Measurements from ENCODE around the gene REN. TPM values are rescaled to one million over a fixed set of nuclear protein-coding genes. Genes with fewer than 3 reads are reported as not detected.

Gene REN
- total RNA-seq, 4 donors from 2014 or later = 0.38 to 0.99 TPM; not detected in 2

DNA sequence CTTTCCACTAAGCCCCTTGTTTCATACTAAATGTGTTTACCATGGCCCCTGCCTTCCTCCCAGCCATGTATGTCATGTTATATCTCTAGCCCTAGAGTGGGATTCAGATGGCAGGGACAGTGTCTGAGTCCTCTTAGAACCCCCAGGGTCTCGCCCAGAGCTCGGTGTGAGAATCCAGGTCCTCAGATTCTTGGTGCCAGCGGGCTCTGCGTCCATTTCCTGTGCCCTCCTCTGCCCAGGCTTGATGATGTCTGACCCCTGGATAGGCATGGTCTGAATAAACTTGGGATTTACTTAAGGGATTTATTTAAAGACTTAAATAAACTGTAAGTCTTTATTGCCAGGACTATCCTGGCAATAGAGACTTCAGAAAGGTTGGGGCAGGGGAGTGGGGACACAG is 36.3 kb upstream of the REN start:
- DNase-seq = no peak
- H3K27me3 ChIP-seq = peaks cover 0 to 76% (median 0%) of the 10 kb centered on the region in 4 donors
- peaks cover 0 to 15% (median 0%) of the 10 kb centered on the region in 3 donors for H3K4me1 ChIP-seq
- H3K36me3 ChIP-seq = no peaks in the 10 kb centered on the region
- intact Hi-C loops (cut with DNase I) = no loop called here
- no peaks in the 10 kb centered on the region for H3K9me3 ChIP-seq
- no peak overlapping the region for H3K4me3 ChIP-seq
- no peak overlapping the region for H3K27ac ChIP-seq
- TF ChIP-seq POLR2A (IDR thresholded peaks at IDR 0.05) (no peak), CTCF (IDR thresholded peaks at IDR 0.05) (no peak)
- 74 to 80% methylated on average over 4 of the region's 4 CpGs for WGBS, 2 donors

DNA sequence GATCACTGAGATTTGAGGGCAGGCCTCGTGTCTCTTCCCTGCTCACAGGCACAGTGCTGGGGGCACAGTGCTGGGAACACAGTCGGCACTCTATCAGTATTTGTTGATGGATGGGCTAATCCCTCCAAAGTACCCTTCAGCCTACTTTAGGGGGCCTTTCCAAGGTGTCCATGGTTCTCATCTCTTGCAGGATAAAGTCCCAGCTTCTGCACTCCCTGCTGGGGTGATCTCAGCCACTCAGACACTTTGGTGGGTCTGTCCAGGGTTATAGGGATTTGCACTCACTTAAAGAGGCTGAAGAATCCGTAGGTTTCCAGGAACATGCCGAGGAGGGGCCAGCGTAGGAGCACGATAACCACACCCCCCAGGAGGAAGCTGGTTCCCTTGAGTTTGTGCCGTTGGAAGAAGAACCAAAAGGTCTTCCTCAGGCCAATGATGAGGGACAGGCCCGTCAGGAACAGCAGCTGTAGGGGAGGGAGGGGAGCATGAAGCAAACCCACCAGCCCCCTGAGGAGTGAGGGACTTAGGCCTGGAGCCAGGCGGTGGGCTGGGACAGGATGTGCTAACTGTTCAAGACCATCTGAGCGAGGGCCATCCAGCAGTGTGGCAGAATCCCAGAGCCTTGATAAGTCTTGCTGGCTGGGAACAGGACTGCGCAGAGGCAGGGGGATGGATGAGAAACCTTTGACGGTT is 35.4 kb upstream of the REN start:
- 76 to 90% methylated on average over 5 to 7 of the region's 12 CpGs for WGBS, 2 donors
- H3K27me3 ChIP-seq = peaks cover 0 to 76% (median 0%) of the 10 kb centered on the region in 4 donors
- no peak overlapping the region for H3K27ac ChIP-seq
- H3K4me3 ChIP-seq = no peak overlapping the region
- H3K9me3 ChIP-seq = no peaks in the 10 kb centered on the region
- intact Hi-C loops (cut with DNase I) = no loop called here
- no peak for DNase-seq
- H3K36me3 ChIP-seq = no peaks in the 10 kb centered on the region
- peaks cover 0 to 10% (median 0%) of the 10 kb centered on the region in 3 donors for H3K4me1 ChIP-seq
- TF ChIP-seq CTCF (IDR thresholded peaks at IDR 0.05) (no peak), POLR2A (IDR thresholded peaks at IDR 0.05) (no peak)

DNA sequence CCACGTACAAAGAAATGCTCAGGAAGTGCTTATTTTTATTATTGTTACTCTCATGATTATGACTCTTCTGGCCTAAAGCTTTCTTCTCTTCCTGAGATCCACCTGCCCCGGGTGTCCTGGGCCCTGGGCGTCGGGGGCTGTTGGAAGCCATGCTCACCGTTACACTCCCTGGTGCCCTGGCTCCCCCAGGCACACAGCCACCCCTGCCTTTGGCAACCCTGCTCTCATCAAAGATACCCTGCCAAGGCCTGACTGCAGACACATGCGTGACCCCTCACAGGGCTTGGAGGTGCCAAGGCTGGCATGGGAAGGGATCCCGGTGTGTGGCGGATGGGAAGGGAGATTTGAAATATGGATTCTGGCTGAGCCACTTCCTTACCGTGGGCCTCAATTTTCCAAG is 33.4 kb upstream of the REN start:
- H3K27me3 ChIP-seq = peaks cover 0 to 77% (median 0%) of the 10 kb centered on the region in 4 donors

DNA sequence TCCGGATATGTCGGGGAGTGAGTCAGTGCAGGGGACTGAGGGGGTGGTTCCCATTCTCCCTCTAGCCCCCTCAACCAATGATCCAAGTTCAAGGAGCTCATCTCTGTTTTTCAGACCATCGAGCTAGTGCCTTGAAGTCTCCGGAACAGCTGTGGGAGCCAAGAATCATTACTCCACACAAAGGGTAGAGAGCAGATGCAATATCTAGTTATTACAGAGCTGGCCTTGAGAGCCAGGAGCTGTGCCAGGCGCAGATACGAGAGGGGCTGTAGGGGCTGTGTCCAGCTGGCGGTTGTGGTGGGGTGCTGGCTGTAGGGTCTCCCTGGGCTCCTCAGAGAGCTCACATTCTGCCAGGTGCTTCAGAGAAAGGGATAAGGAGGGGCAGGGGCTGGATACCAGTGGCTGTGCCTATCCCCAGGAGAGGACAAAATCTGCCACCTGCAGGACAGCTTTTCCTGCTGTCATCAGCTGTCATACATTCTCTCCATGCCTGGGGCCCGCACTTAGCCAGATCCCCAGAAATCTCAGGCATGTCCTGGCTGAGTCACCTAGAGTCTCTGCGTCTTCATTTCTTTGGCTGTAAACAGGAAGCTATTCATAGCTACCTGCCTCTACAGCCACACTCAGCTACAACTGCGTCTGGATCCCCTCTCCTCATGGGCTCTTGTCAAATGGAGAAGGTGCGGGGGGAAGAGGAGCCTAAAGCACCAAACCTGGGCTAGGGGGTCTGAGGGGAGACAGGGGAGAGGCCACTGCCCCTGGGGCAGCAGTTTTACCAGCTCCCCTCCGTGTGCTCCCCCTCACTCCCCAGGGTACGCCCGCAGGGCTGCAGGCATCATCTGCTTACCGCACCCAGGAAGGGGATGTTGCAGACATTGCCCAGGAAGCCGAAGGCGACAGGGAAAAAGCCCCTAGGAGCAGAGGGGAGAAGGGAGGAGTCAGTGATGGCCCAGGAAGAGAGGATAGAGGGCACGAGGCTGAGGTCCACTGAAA is 32.5 kb upstream of the REN start:
- 46 to 56% methylated on average over 5 to 8 of the region's 18 CpGs for WGBS, 2 donors
- Histone ChIP-seq H3K27me3 (peaks cover 0 to 82% (median 0%) of the 10 kb centered on the region in 4 donors), H3K9me3 (no peaks in the 10 kb centered on the region), H3K4me1 (peaks cover 0 to 10% (median 0%) of the 10 kb centered on the region in 3 donors), H3K4me3 (no peak overlapping the region), H3K27ac (no peak overlapping the region), H3K36me3 (no peaks in the 10 kb centered on the region)
- TF ChIP-seq CTCF (IDR thresholded peaks at IDR 0.05) = peak in 1 of 6 experiments; percentile 30
- TF ChIP-seq POLR2A (IDR thresholded peaks at IDR 0.05) = no peak
- no peak for DNase-seq
- intact Hi-C loops (cut with DNase I) = no loop called here

More for the DNA sequence above, 33.4 kb upstream of the REN start:
- H3K27ac ChIP-seq = no peak overlapping the region
- intact Hi-C loops (cut with DNase I) = no loop called here
- H3K4me3 ChIP-seq = no peak overlapping the region
- no peaks in the 10 kb centered on the region for H3K9me3 ChIP-seq
- H3K4me1 ChIP-seq = peaks cover 0 to 10% (median 0%) of the 10 kb centered on the region in 3 donors
- TF ChIP-seq CTCF (IDR thresholded peaks at IDR 0.05) (no peak), POLR2A (IDR thresholded peaks at IDR 0.05) (no peak)
- WGBS, 2 donors = 74 to 84% methylated on average over 7 of the region's 9 CpGs
- DNase-seq = no peak
- H3K36me3 ChIP-seq = no peaks in the 10 kb centered on the region

DNA sequence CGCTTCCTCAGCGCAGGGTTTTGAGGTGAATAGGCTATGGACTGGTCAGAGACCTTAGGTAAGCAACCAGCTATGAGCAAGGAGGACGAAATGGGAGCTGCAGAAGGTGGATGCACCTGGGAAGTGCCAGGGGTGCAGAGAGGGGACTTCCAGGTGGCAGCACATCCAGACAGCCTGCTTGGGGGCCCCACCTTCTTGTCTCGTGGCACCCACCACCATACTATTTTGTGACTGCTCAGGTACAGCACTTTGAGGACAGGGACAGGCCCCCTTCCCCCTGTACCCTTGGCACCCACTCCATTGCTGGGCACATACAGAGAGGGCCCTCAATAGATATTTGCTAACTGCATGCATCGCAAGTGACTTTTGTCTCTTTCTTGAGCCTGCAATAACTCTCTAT is 30.9 kb upstream of the REN start:
- no peak for DNase-seq
- Histone ChIP-seq H3K4me1 (peaks cover 0 to 10% (median 0%) of the 10 kb centered on the region in 3 donors), H3K9me3 (no peaks in the 10 kb centered on the region), H3K27me3 (peaks cover 0 to 79% (median 0%) of the 10 kb centered on the region in 4 donors), H3K27ac (no peak overlapping the region), H3K36me3 (no peaks in the 10 kb centered on the region), H3K4me3 (no peak overlapping the region)
- intact Hi-C loops (cut with DNase I) = no loop called here
- WGBS, 2 donors = 63 to 65% methylated on average over 4 to 5 of the region's 5 CpGs
- TF ChIP-seq CTCF (IDR thresholded peaks at IDR 0.05) (no peak), POLR2A (IDR thresholded peaks at IDR 0.05) (no peak)
